ENCODE measurements around the gene TSC22D2.
"Not testable (repeated sequence)": the region's sequence is repeated elsewhere in the genome, so short reads cannot be mapped to it uniquely, and the experiment has no call there.

TSC22D2 gene

DNA sequence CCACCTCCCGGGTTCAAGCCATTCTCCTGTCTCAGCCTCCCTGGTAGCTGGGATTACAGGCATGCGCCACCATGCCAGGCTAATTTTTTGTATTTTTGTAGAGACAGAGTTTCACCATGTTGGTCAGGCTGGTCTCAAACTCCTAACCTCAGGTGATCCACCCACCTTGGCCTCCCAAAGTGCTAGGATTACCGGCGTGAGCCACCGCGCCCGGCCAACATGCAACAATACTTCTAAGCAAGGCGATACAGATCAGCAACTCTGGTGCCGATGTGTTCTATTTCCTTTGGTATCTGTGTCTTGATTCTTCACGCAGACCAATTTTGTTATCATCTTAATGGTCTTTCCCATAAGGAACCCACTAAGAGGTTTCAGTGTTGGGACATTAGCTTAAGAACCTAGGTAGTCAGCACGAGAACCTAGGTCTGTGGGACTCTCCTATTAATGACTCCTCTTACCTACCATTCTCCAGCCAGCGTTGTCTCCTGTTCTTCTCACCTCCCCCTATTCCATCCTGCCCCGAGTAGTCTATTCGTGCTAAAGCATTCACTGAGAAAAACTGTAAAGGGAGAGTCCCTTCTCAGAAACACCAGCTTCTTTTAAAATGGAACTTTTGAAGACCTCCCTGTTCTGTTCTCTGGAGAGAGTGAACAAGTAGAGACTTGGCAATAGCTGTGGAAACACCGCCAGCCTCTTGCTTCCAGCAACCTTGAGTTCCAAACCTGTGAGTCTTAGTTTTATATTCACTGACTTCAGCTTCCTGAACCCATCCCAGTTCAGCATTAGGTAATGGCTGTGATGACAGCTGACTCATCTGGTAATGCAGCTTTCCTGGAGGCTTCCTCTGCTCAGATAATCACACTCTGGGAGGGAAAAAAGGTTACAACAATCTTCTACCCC, 61.2 kb downstream of the TSC22D2 start:
- Histone ChIP-seq H3K9ac (ENCODE audit: low read length) (no peak overlapping the region), H3K27ac (ENCODE audit: low read length) (no peak overlapping the region), H3K9me3 (ENCODE audit: insufficient read depth, low read length) (no peaks in the 10 kb centered on the region), H2AFZ (ENCODE audit: low read depth, low read length) (no peak overlapping the region), H3K4me2 (ENCODE audit: low read length) (no peak overlapping the region), H3K36me3 (replicated peaks; ENCODE audit: low read depth, low read length) (no peaks in the 10 kb centered on the region), H4K20me1 (ENCODE audit: insufficient read depth, low read length) (no peaks in the 10 kb centered on the region), H3K27me3 (ENCODE audit: low read depth, low read length) (no peaks in the 10 kb centered on the region), H3K79me2 (ENCODE audit: low read length) (no peaks in the 10 kb centered on the region), H3K4me1 (ENCODE audit: low read length) (no peaks in the 10 kb centered on the region), H3K4me3 (ENCODE audit: low read length) (no peak overlapping the region)
- TF ChIP-seq EZH2phosphoT487 (IDR thresholded peaks at IDR 0.05; ENCODE audit: low read depth), result no peak
- TF ChIP-seq, protein P1, sequence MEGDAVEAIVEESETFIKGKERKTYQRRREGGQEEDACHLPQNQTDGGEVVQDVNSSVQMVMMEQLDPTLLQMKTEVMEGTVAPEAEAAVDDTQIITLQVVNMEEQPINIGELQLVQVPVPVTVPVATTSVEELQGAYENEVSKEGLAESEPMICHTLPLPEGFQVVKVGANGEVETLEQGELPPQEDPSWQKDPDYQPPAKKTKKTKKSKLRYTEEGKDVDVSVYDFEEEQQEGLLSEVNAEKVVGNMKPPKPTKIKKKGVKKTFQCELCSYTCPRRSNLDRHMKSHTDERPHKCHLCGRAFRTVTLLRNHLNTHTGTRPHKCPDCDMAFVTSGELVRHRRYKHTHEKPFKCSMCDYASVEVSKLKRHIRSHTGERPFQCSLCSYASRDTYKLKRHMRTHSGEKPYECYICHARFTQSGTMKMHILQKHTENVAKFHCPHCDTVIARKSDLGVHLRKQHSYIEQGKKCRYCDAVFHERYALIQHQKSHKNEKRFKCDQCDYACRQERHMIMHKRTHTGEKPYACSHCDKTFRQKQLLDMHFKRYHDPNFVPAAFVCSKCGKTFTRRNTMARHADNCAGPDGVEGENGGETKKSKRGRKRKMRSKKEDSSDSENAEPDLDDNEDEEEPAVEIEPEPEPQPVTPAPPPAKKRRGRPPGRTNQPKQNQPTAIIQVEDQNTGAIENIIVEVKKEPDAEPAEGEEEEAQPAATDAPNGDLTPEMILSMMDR (IDR thresholded peaks at IDR 0.05; ENCODE audit: low read depth, low read length), result no peak

DNA sequence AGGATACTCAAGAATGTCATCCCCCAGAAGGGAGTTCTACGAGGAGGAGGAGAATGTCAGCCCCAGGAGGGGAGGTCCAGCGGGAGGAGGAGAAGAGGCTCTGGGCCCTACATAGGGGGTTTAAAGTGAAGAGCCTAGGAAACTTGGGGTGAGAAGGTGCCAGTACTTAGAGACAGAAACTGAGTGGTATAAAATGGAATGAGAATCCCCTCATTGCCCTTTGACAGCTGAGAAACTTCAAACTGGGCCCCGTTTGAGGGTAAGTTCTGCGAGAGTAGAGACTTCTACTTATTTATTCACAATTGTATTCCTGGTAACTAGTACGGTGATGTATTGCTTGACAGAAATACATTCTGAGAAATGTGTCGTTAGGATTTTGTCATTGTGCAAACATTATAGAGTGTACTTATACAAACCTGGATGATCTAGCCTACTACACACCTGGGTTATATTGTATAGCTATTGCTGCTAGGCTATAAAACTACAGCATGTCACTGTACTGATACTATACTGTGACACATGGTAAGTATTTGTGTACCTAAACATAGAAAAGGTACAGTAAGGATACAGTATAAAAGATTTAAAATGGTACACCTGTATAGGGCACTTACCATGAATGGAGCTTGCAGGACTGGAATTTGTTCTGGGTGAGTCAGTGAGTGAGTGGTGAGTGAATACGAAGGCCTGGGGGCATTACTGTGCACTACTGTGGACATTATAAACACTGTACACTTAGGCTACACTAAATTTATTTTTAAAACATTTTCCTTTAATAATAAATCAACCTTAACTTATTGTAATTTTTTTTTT, 62.0 kb downstream of the TSC22D2 start:
- Histone ChIP-seq H4K20me1 (ENCODE audit: insufficient read depth, low read length) (no peaks in the 10 kb centered on the region), H3K9ac (ENCODE audit: low read length) (no peak overlapping the region), H3K27me3 (ENCODE audit: low read depth, low read length) (no peaks in the 10 kb centered on the region), H3K27ac (ENCODE audit: low read length) (no peak overlapping the region), H3K79me2 (ENCODE audit: low read length) (no peaks in the 10 kb centered on the region), H3K4me2 (ENCODE audit: low read length) (no peak overlapping the region), H3K9me3 (ENCODE audit: insufficient read depth, low read length) (no peaks in the 10 kb centered on the region), H3K36me3 (replicated peaks; ENCODE audit: low read depth, low read length) (no peaks in the 10 kb centered on the region), H2AFZ (ENCODE audit: low read depth, low read length) (no peak overlapping the region), H3K4me3 (ENCODE audit: low read length) (no peak overlapping the region), H3K4me1 (ENCODE audit: low read length) (no peaks in the 10 kb centered on the region)
- TF ChIP-seq, protein P1 (IDR thresholded peaks at IDR 0.05; ENCODE audit: low read depth, low read length), result no peak
- TF ChIP-seq EZH2phosphoT487 (IDR thresholded peaks at IDR 0.05; ENCODE audit: low read depth), result no peak

DNA sequence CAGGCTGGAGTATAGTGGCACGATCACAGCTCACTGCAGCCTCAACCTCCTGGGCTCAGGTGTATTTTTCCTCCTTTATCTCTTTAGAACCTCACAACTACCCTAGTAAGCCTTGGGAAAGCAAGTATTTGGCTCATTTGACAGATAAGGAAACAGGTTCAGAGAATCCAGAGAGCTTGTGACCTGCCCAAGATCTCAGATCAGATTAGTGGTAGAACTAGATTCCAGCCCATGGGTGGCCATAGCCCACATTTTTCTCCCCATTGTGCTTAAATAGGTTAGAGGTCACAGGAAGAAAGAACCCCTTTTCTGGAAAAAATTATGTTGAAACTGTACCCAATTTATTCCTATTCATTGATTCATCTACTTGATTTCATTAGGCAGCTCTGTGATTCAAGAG, 64.3 kb downstream of the TSC22D2 start:
- H3K4me1 ChIP-seq (ENCODE audit: low read length), result no peaks in the 10 kb centered on the region
- H4K20me1 ChIP-seq (ENCODE audit: insufficient read depth, low read length), result no peaks in the 10 kb centered on the region
- TF ChIP-seq, protein P1 (IDR thresholded peaks at IDR 0.05; ENCODE audit: low read depth, low read length), result no peak
- no peak for TF ChIP-seq EZH2phosphoT487 (IDR thresholded peaks at IDR 0.05; ENCODE audit: low read depth)
- no peak overlapping the region for H3K4me3 ChIP-seq (ENCODE audit: low read length)
- no peaks in the 10 kb centered on the region for H3K36me3 ChIP-seq (replicated peaks; ENCODE audit: low read depth, low read length)
- no peak overlapping the region for H2AFZ ChIP-seq (ENCODE audit: low read depth, low read length)
- H3K9me3 ChIP-seq (ENCODE audit: insufficient read depth, low read length), result peaks cover 3% of the 10 kb centered on the region; the same call in 1 of the 2 replicates
- H3K9ac ChIP-seq (ENCODE audit: low read length), result no peak overlapping the region
- H3K27ac ChIP-seq (ENCODE audit: low read length), result no peak overlapping the region
- no peak overlapping the region for H3K4me2 ChIP-seq (ENCODE audit: low read length)
- no peaks in the 10 kb centered on the region for H3K27me3 ChIP-seq (ENCODE audit: low read depth, low read length)
- H3K79me2 ChIP-seq (ENCODE audit: low read length), result no peaks in the 10 kb centered on the region

DNA sequence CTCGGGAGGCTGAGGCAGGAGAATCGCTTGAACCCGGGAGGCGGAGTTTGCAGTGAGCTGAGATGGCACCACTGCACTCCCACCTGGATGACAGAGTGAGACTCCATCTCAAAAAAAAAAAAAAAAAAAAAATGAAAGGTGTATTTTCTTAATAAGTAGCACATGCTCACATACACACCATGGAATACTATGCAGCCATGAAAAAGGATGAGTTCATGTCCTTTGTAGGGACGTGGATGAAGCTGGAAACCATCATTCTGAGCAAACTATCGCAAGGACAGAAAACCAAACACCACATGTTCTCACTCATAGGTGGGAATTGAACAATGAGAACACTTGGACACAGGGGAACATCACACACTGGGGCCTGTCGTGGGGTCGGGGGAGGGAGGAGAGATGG, 65.1 kb downstream of the TSC22D2 start:
- H3K4me3 ChIP-seq (ENCODE audit: low read length); H3K27ac ChIP-seq (ENCODE audit: low read length); H4K20me1 ChIP-seq (ENCODE audit: insufficient read depth, low read length); H3K9ac ChIP-seq (ENCODE audit: low read length); H3K36me3 ChIP-seq (replicated peaks; ENCODE audit: low read depth, low read length); H2AFZ ChIP-seq (ENCODE audit: low read depth, low read length); H3K79me2 ChIP-seq (ENCODE audit: low read length); H3K4me2 ChIP-seq (ENCODE audit: low read length); H3K27me3 ChIP-seq (ENCODE audit: low read depth, low read length); H3K4me1 ChIP-seq (ENCODE audit: low read length); H3K9me3 ChIP-seq (ENCODE audit: insufficient read depth, low read length): not testable (repeated sequence)

Measured in OCI-LY3 (cell line).